Measurements from ENCODE around the gene SGK1.
"Not testable (repeated sequence)": the region's sequence is repeated elsewhere in the genome, so short reads cannot be mapped to it uniquely, and the experiment has no call there.

SGK1 gene

DNA sequence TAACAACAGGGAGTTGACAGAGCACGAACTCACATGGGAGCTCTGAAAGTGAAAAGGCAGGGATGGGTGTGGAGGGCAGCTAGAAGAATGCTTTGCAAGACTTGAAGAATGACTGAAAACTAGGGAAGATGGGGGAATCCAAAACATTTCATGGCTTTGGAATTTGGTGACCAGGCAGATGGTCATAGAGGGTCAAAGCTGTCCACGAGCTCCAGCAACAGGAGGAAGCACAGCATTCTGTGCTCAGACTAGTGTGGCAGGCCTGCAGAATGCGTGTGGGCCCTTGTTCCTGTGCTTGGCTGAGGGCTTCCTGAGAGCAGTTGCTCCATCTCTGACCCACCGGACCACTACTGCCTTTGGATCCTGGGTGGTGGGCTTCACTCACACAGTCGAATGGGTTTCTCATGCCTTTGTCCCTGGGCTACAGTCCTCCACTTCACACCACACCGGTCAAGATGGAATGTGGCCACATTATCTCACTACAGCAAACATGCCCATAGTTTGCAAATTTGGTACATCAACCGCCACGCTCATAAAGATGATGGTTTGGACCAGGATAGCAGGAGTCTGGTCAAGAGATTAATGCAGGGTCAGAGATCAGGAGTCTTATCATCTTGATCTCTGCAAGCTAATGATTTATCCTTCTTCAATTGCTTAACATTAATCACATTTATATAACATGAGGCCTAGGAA is 100.7 kb downstream of the SGK1 start:
- ATAC-seq, result no peak

DNA sequence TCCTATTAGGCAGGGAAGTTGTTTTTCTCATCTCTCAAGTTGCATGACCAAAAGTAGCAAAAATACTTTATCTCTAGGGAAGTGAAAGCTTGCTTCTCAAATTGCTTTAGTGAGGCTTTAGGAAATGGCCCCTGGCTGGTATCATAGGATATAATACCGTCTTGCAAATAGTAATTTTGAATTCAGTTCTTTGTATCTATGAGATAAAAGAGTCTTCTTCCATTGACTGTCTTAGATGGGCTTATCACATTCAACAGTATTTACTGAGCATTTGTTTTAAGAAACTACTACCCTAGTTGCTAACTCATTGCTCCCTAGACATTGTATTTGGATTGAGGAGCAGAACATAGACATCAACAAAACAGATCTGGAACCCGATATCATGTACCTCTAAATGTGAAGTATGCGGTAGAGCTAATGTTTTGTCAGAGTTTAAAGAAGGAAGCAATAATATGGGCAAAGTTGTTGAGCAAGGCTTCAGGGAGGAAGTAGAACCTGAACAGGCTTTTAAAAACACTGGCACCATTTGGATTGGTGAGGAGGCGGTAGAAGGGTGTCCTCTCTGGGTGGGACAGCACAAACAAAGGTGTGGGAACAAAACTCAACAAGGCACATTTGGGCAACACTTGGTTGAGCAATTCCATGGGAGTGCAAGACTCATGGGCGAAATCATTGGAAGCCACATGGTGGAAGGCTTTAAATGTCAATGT is 101.5 kb downstream of the SGK1 start:
- ATAC-seq, result no peak

DNA sequence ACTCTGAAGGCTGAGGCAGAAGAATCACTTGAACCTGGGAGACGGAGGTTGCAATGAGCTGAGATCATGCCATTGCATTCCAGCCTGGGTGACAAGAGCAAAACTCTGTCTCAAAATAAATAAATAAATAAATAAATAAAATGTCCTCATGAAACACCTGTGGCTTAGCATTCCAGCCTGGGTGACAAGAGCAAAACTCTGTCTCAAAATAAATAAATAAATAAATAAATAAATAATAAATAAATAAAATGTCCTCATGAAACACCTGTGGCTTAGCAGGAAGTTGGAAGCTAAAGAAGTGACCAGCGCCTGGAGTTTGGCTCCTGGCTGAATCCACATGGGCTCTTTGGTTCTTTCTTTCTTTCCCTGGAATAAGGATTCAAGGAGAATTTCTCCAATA is 104.5 kb downstream of the SGK1 start:
- ATAC-seq, result not testable (repeated sequence)

DNA sequence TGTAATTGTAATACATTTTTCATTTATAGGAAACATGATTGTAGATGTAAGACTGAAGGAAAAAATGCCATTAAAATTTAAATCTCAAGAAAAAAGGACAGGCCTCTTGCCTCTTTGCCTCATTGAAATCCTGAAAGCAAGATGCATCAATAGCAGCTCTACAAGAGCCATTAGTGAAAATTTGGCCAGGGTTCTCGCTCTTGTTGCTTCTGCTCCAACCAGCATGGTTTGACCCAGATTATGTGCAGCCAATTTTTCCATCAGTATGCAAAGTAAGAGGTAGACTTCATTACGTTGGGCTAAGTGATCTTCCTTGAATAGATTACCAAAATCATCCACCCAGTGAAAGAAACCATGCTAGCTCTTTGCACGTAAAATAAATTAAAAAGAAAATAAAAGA is 106.6 kb downstream of the SGK1 start:
- ATAC-seq, result no peak

DNA sequence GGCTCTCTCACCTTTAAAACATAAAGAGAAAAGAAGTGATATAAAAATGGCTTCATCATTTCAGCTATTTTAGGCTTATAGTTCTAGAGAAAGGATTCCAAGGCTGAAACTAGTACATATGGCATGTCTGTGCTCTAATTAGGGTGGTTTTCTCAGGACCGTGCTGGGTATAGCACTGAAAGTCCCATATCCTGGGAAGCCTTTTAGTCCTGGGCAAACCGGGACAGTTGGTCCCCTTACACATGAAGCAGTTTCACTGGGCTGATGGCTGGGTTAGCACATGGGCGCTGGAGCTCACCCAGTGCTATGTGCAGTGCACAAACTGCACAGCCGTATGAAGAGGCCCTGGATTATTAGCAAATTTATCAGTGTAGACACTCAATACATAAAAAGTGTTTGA is 110.5 kb downstream of the SGK1 start:
- ATAC-seq, result no peak

DNA sequence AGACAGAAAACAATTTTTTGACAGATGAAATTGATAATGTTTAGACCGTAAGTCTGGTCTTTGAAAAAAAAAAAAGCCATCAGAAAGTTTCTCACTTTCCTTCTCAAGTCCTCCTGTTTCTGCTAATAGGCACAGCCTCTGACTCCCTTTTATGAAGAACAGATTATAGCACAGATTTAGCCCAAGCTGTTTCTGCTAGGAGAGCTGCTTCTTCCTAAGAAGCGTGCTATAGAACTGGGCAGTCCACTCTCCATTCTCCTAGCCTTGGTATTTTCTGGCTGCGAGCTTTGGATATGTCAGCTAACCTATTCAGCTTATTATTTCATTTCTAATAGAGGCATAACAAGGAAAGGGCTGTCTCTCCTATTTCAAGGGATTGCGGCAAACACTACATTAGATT is 112.5 kb downstream of the SGK1 start:
- ATAC-seq, result no peak

DNA sequence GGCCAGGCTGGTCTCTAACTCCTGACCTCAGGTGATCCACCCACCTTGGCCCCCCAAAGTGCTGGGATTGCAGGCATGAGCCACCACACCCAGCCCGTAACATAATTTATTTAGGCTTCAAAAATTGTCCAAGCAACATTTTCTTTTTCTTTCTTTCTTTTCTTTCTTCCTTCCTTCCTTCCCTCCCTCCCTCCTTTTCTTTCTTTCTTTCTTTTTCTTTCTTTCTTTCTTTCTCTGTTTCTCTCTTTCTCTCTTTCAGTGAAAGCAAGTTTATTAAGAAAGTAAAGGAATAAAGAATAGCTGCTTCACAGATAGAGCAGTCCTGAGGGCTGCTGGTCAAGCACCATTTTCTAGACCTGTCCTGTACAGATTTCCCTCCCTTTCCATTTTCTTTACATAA is 113.2 kb downstream of the SGK1 start:
- ATAC-seq, result not testable (repeated sequence)

DNA sequence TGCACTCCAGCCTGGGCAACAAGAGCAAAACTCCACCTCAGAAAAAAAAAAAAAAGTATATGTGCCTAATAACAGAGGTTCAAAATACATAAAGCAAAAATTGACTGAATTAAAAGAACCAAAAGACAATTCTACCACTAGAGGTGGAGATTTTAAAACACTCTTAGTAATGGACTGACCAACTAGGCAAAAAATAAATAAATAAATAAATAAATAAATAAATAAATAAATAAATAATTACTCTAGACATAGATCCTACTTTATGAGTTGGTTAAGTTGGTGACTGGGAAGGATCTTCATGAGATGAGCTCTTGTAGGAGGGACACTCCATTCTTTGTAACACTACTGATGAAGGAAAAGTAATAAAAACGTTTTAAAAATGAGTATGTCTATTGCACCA is 113.9 kb downstream of the SGK1 start:
- ATAC-seq, result no peak

DNA sequence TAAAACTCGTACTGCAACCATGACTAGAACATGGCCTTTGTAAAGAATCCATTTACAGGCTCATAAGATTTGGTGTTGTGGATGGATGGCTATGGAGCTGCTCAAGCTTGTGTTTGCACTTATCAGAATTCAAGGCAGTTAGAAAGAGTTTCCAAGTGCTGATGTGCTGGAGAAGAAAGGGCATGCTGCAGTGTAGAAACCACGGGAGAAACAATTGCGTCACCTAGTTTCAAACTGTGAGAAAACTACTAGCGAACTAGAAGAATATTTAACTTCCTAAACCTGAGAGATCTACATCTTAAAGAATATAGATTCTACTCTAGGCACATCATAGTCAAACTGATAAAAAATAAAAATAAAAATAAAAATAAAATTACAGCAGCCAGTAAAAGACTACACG is 116.2 kb downstream of the SGK1 start:
- ATAC-seq, result no peak

DNA sequence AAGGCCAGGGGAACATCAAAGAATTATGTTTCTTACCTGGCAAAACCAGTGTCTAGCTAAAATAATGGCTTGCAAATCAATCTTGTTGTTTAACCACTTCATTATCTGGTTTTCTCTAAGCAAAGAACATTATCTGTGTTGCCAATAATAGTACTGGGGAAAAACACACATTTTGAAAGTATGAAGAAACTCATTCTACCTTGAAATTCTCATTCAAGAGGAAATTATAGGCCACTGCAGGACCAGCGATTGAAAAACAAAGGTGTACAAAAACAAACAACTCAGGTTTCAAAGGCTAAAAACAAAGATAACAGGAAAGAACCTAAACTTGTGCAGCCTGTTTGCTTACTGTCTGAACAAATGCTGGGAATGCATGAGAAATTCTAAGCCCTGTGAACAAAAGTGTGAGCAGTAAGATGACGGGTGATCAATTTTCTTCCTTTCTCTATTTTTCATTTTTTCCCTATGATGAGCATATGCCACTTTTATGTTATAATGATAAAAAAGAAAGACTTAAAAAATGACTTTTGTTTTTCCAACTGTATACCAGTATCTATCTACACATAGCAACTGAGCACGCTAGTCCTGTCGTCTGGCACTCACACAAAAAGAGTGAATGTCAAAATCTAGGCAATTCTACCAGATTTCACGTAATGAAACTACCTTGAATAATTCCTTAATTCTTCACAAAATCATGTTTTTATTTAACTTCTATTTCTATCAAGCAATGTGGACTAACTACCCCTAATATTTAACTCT is 117.9 kb downstream of the SGK1 start:
- ATAC-seq, result no peak

DNA sequence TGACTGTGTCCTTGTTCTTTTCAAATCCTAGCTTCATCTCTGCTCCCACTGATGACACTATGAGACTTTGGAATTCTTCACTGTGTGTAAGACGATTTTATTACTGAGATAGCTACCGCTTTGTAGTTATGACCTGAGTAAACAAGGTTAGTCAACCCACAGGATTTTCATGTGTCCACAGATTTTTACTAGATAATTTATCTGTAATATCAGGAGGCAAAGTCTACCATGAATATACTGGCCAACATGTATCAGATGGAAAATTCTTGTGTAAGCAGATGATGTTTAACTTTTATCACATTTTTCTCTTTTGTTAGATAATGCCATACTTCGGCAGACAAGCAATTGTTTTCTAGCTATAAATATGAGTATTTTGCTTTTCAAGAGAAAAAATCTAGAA is 119.8 kb downstream of the SGK1 start:
- no peak for ATAC-seq

DNA sequence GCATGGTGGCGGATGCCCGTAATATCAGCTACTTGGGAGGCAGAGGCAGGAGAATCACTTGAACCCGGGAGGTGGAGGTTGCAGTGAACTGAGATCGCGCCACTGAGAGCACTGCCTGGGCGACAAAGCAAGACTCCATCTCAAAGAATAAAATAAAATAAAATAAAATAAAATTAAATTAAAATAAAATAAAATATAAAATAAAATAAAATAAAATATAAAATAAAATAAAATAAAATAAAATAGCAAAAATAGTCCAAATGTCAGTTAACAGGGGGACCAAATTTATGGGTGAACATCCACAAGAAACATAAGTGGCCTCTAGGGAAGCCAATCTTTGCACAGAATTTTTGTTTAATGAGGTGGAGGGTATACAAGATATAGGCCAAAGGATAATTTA is 120.2 kb downstream of the SGK1 start:
- not testable (repeated sequence) for ATAC-seq

DNA sequence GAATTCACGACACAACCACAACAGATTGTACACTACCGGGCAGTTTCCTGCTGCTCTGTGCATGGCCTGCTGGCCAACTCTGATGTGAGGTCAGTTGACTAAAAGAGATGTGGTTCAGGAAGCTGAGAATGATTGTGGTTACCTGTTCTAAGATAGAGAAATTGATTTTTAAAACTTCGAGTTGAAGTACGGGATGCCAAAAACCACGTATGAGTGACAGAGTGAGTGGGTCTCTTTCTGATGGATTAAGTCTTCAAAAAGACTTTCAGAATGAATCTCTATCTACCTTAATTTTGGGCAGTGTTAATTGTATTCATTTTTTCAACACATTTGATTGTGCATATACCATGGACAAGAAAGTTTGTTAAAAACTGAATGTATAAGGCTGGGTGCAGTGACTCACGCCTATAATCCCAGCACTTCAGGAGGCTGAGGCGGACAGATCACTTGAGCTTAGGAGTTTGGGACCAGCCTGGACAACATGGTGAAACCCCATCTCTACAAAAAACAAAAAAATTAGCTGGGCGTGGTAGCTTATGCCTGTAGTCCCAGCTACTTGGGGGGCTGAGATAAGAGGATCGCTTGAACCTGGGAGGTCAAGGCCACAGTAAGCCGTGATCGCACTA is 121.2 kb downstream of the SGK1 start:
- peak; percentile 41 to 82 for ATAC-seq

DNA sequence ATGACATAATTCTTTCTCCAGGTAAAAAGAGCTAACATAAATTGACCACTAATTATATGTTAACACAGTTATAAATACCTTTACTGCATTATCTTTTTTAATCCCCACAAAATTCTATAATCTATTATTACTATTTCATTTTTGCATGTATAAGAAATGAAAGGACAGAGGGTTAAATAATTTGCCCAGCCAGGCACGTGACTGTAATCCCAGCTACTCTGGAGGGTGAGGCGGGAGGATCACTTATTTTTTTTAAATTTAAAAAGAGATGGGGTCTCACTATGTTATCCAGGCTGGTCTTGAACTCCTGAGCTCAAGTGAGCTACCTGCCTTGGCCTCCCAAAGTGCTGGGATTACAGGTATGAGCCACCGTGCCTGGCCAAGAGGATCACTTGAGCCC is 121.9 kb downstream of the SGK1 start:
- no peak for ATAC-seq

DNA sequence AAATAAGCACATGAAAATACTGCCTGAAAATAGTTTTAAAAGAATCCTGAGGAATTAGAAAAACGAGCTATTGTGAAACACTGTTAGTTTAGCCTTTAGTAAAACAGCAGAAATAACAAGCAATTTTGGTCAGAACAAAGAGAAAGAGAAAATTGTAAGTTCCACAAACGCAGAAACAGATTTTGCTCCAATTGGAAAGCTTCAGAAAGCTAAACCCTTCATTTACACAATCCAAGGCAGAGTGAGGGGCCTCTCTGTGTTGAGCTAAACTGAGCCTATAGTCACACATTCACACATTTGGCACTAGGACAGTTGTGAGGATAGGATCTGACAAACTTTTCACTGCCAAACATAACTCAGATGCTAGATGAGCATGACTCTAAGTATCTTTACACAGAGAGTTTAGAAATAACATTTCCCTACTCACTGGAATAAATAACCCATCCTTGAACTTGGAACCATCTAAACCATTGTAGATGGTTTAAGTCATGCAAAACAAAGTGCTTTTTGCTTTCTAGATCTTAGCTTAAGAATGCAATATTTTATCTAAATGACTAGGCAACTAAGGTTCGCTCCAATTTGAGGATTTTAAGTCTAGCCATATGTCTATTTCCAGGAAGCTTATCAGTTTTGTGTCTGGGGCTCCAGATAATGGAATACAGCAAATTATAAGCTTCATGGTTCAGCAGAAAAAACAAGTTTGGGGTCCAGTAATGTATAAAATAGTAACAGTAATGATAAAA is 122.6 kb downstream of the SGK1 start:
- ATAC-seq, result no peak

DNA sequence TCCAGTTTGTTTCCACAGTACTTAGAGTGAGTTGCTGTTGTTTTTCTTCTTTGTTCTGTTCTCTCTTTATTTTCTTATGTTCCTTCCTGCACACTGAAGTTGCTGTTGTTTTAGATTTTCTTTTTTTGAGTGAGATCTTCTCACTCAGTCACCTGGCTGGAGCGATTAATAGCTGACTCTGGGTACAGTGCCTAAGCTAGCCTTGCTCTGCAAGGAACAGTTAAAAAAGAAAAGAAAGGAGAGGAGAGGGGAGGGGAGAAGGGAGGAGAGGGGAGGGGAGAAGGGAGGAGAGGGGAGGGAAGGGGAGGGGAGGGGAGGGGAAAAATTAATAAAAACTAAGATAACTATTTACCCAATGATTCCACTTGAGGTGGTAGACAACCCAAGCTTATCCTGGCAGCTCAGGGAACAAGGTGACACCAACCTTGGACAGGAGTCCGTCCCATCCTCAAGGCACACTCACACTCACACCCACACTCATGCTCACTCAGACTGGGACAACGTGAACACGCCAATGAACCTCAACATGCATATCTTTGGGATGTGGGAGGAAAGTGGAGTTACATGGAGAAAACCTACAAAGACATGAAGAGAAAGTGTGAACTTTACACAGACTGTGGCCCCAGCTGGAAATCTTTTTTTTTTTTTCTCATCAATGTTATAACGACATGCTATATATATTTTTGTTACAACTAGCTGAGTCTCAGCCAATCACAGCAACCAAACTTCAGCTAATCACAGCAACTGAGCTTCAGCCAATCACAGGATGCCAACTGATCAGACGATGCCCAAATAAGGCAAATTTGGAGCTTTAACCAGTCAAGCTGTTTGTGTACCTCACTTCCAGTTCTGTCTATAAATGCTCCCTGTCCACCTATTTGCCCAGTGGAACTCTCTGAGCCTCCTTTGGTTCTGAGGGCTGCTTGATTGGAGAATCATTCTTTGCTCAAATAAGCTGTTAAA is 124.1 kb downstream of the SGK1 start:
- ATAC-seq, result no peak

DNA sequence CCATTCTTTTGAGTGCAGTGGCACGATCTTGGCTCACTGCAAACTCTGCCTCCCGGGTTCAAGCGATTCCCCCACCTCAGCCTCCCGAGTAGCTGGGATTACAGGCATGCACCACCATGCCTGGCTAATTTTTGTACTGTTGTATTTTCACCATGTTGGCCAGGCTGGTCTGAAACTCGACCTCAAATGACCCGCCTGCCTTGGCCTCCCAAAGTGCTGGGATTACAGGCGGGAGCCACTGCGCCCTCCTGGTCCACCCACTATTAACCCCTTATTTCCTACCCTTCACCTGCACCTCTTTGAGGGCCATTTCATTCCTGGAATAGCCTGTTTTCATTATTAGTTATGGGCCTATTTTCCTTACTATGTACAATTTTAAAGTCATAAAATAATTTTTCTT is 125.3 kb downstream of the SGK1 start:
- ATAC-seq, result not testable (repeated sequence)

DNA sequence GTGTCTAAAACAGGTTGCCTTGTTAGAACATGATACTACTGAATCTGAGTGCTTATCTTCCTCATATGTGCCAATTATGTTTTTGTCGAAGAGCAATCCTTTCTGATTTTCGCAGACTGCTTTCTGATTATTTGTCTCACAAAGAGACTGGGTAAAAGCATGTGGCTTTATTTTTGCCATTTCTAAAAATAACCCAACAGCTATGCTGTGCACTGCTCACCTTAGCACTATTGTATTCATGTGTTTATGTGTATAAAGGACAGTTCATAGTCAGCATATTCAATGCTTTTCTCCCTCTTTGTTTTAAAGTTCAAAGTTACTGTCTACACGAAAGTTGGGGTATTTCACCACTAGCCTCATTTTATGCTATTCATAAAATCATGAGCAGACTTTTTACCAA is 127.0 kb downstream of the SGK1 start:
- no peak for ATAC-seq

DNA sequence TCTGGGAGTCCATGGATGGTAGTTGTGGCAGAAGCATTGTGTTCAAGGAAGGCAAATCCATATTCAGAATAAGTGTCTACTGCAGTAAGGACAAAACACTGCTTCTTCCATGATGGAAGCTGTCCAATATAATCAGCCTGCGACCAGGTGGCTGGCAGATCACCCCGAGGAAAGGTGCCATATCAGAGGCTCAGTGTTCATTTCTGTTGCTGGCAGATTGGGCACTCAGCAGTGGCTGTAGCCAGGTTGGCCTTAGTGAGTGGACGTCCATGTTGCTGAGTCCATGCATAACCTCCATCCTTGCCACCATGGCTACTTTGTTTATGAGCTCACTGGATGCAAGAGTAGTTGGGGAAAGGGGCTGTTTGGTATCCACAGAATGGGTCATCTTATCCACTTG is 130.2 kb downstream of the SGK1 start:
- ATAC-seq, result no peak

DNA sequence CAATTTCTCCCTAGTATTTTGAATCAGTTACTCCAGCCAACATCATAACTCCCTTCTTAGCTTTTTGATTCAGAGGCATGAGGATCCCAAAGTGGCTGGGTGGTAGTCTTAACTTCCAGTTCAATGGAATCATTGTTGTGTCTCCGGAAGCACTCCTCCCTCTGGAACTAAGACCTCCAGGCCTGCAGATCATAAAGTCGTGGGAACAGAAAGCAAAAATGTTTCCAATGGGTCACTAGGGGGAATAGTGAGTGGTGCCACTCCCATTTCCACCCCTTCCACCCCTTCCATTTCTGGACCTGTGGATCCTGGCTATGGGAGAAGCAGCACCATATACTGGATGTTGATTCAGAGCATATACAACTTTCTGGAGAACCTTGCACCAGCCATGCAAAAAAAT is 130.8 kb downstream of the SGK1 start:
- ATAC-seq, result no peak

DNA sequence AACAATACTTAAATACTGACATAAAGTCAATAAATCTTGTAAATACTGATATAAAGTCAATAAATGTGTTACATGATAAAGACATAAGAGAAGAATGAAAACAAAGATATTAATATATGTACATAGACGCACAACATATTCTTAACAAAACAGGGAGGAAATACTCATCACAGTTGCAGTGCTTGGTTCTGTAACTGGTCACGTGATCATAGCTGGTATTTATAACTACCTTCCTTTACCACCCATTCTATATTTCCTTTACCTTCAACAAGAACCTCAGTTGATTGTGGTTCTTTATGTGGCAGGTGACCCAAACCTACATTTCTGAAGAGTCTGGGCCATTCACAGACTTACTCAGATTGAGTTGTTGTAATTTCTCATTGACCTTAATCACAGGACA is 131.6 kb downstream of the SGK1 start:
- ATAC-seq, result no peak

DNA sequence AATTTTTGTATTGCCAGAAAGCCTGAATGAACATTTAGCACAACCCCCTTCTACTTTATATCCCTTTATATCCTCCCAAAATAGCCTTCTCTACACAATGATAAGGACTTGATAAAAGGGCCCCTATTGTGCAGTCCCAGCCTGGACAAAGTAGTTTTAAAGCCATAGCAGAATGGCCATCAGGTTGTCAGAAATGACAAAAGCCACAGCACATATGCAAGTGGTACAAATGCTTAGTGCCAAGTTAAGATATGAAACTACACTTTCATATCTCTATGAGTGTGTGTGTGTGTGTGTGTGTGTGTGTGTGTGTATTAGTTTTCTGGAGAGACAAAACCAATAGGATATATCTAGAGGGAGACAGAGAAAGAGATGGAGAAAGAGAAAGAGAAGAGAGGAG is 132.6 kb downstream of the SGK1 start:
- ATAC-seq, result no peak
